ENCODE data around the gene MOK. TPM values are rescaled to one million over a fixed set of nuclear protein-coding genes. Genes with fewer than 3 reads are reported as not detected.

Gene MOK
- total RNA-seq, 1 donor from 2014 or later: 14.2 TPM

DNA sequence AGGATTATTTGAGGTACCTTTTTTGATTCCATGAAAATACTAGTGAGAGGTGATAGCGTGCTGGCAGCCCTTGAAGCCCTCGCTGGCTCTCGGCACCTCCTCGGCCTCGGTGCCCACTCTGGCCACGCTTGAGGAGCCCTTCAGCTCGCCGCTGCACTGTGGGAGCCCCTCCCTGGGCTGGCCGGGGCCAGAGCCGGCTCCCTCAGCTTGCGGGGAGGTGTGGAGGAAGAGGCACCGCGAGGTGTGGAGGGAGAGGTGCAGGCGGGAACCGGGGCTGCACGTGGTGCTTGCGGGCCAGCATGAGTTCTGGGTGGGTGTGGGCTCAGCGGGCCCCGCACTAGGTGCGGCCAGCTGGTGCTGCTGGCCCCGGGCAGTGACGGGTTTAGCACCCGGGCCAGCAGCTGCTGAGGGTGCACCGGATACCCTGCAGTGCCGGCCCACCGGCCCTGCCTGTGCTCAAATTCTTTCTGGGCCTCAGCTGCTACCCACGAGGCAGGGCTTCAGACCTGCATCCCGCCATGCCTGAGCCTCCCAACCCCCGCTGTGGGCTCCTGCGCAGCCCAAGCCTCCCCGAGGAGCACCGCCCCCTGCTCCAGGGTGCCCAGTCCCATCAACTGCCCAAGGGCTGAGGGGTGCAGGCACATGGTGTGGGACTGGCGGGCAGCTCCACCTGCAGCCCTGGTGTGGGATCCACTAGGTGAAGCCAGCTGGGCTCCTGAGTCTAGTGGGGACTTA, 7.4 kb downstream of the MOK start:
- TF ChIP-seq POLR2AphosphoS5 (IDR thresholded peaks at IDR 0.05; ENCODE audit: insufficient read depth in 1 of 2, low read depth in 1 of 2): no peak
- TF ChIP-seq POLR2A (IDR thresholded peaks at IDR 0.05): no peak
- TF ChIP-seq, protein P1, sequence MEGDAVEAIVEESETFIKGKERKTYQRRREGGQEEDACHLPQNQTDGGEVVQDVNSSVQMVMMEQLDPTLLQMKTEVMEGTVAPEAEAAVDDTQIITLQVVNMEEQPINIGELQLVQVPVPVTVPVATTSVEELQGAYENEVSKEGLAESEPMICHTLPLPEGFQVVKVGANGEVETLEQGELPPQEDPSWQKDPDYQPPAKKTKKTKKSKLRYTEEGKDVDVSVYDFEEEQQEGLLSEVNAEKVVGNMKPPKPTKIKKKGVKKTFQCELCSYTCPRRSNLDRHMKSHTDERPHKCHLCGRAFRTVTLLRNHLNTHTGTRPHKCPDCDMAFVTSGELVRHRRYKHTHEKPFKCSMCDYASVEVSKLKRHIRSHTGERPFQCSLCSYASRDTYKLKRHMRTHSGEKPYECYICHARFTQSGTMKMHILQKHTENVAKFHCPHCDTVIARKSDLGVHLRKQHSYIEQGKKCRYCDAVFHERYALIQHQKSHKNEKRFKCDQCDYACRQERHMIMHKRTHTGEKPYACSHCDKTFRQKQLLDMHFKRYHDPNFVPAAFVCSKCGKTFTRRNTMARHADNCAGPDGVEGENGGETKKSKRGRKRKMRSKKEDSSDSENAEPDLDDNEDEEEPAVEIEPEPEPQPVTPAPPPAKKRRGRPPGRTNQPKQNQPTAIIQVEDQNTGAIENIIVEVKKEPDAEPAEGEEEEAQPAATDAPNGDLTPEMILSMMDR (IDR thresholded peaks at IDR 0.05): no peak
- no peaks in the 10 kb centered on the region for H3K36me3 ChIP-seq
- no peak for DNase-seq (ENCODE audit: extremely low spot score in 2 of 2)
- no peak overlapping the region for H3K27ac ChIP-seq
- no peaks in the 10 kb centered on the region for H3K9me3 ChIP-seq
- H3K4me1 ChIP-seq: no peaks in the 10 kb centered on the region
- no peak overlapping the region for H3K4me3 ChIP-seq
- intact Hi-C loops (cut with DNase I): no loop called here
- no peaks in the 10 kb centered on the region for H3K27me3 ChIP-seq

DNA sequence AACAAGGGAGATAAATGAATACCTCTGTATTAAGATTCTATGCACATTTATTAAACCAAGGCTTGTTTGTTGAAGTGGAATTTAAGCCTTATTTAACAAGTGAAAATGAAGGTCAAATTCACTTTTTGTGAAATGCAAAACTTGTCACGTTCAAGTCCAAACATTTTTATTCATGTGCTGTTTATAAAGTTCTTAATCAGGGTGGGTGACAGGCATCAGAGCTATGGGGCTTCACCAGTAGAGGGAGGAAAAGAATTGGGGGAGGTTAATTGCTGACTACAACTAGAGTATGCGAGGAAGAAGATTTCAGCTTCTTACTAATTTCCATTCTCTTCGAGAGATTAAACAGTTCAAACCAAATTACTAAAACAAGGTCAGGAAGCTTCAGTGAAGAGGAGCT, 9.7 kb downstream of the MOK start:
- TF ChIP-seq, protein P1 (IDR thresholded peaks at IDR 0.05): no peak
- TF ChIP-seq POLR2AphosphoS5 (IDR thresholded peaks at IDR 0.05; ENCODE audit: insufficient read depth in 1 of 2, low read depth in 1 of 2) (no peak), POLR2A (IDR thresholded peaks at IDR 0.05) (no peak)
- H3K9me3 ChIP-seq: no peaks in the 10 kb centered on the region
- H3K27ac ChIP-seq: no peak overlapping the region
- H3K4me3 ChIP-seq: no peak overlapping the region
- DNase-seq (ENCODE audit: extremely low spot score in 2 of 2): no peak
- H3K4me1 ChIP-seq: no peaks in the 10 kb centered on the region
- intact Hi-C loops (cut with DNase I): no loop called here
- no peaks in the 10 kb centered on the region for H3K27me3 ChIP-seq
- no peaks in the 10 kb centered on the region for H3K36me3 ChIP-seq

DNA sequence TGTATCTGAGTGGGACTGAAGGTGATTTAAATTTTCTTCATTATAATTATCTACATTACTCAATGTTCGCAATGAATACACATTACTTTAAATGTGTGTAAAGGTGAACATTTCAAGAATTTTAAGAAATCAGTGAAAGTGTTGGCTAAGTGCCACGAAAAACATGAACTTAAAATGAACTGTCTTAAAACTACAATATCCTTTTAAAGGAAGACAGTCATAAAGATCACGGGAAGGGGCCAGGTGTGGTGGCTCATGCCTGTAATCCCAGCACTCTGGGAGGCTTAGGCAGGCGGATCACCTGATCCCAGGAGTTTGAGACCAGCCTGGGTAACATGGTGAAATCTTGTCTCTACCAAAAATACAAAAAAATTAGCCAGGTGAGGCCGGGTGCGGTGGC, 11.2 kb downstream of the MOK start:
- intact Hi-C loops (cut with DNase I): no loop called here
- TF ChIP-seq, protein P1 (IDR thresholded peaks at IDR 0.05): no peak
- TF ChIP-seq POLR2A (IDR thresholded peaks at IDR 0.05): no peak
- no peak for TF ChIP-seq POLR2AphosphoS5 (IDR thresholded peaks at IDR 0.05; ENCODE audit: insufficient read depth in 1 of 2, low read depth in 1 of 2)

DNA sequence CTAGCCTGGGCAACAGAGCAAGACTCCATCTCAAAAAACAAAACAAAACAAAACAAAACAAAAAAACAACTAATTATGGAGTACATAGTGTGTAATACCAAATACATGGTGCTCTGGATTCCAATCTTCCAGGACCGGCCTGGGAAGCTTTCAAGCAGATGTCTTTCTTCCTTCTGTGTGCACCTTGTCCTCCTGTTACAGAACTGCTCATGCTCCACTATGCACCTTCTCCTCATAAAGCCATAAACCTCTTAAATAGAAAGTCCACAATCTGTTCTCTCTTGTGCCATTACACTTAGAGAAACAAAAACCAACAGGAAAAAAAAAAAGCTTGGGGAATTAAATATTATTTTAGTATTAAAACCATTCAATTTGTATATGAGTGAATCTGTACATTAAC, 12.5 kb downstream of the MOK start:
- no peak overlapping the region for H3K27ac ChIP-seq
- no peak overlapping the region for H3K4me3 ChIP-seq
- H3K36me3 ChIP-seq: no peaks in the 10 kb centered on the region
- no peak for DNase-seq (ENCODE audit: extremely low spot score in 2 of 2)
- intact Hi-C loops (cut with DNase I): no loop called here
- no peaks in the 10 kb centered on the region for H3K27me3 ChIP-seq
- H3K4me1 ChIP-seq: no peaks in the 10 kb centered on the region
- no peaks in the 10 kb centered on the region for H3K9me3 ChIP-seq
- TF ChIP-seq POLR2AphosphoS5 (IDR thresholded peaks at IDR 0.05; ENCODE audit: insufficient read depth in 1 of 2, low read depth in 1 of 2): no peak

More for the DNA sequence above, 11.2 kb downstream of the MOK start:
- no peak overlapping the region for H3K27ac ChIP-seq
- no peaks in the 10 kb centered on the region for H3K27me3 ChIP-seq
- H3K4me1 ChIP-seq: no peaks in the 10 kb centered on the region
- no peaks in the 10 kb centered on the region for H3K9me3 ChIP-seq
- DNase-seq (ENCODE audit: extremely low spot score in 2 of 2): no peak
- no peak overlapping the region for H3K4me3 ChIP-seq
- H3K36me3 ChIP-seq: no peaks in the 10 kb centered on the region

DNA sequence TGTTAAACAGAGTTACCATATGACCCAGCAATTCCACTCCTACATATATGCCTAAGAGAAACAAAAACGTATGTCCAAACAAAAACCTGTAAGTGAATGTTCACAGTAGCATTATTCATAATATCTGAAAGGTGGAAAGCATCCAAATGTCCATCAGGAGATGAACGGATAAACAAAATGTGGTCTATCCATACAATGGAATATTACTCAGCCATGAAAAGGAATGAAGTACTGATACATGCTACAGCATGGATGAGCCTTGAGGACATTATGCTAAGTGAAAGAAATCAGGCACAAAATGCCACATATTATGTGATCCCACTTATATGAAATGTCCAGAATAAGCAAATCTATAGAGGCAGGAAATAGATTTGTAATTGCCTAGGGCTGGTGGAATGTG, 16.8 kb downstream of the MOK start:
- H3K27me3 ChIP-seq: no peaks in the 10 kb centered on the region
- H3K4me3 ChIP-seq: no peak overlapping the region
- H3K4me1 ChIP-seq: no peaks in the 10 kb centered on the region
- no peak overlapping the region for H3K27ac ChIP-seq
- no peak for TF ChIP-seq POLR2AphosphoS5 (IDR thresholded peaks at IDR 0.05; ENCODE audit: insufficient read depth in 1 of 2, low read depth in 1 of 2)
- TF ChIP-seq POLR2A (IDR thresholded peaks at IDR 0.05): no peak
- TF ChIP-seq, protein P1 (IDR thresholded peaks at IDR 0.05): no peak
- intact Hi-C loops (cut with DNase I): no loop called here
- no peaks in the 10 kb centered on the region for H3K36me3 ChIP-seq
- DNase-seq (ENCODE audit: extremely low spot score in 2 of 2): no peak
- no peaks in the 10 kb centered on the region for H3K9me3 ChIP-seq

Measured in vagina (tissue), 2 donors.